GM12878 (cell line): Measurements from ENCODE around the gene RHBDF2. TPM values are rescaled to one million over a fixed set of nuclear protein-coding genes. Genes with fewer than 3 reads are reported as not detected.

ENCODE experiments used
- ATAC-seq: fragments of 200-7000 bp; cut with Tn5 transposase; 3 replicates; pipeline ENCODE4 v1.9.1; 2020; ENCODE audit warnings: mild to moderate bottlenecking, moderate library complexity
- BruUV-seq: library from RNA; stranded (reverse); fragments of 400-500 nt; replicated peaks from 2 replicates; lab custom pipeline; 2021; lab: Mats Ljungman, UMichigan
- CTCF ChIA-PET: fragments of 300-600 bp; sonication (Branson Sonifier 250); formaldehyde crosslinking; extraction: SDS; loops from one replicate; lab custom pipeline; 2021; ENCODE audit warnings: inconsistent platforms; lab: Yijun Ruan, JAX
- POLR2A ChIA-PET: fragments of 350-600 bp; formaldehyde crosslinking; extraction: SDS; loops from one replicate; lab custom pipeline; 2021; ENCODE audit warnings: inconsistent platforms; lab: Charles Lee
- RAD21 ChIA-PET: fragments of 300-600 bp; sonication (Branson Sonifier 250); formaldehyde crosslinking; loops from one replicate; lab custom pipeline; 2023; ENCODE audit warnings: antibody characterized with exemption; ENCODE audit not compliant: unreplicated experiment; lab: Charles Lee
- SMC1A ChIA-PET: fragments of 300-600 bp; sonication (Branson Sonifier 250); formaldehyde crosslinking; loops from one replicate; lab custom pipeline; 2023; ENCODE audit not compliant: unreplicated experiment, uncharacterized antibody; lab: Charles Lee
- DNase-seq: peaks from one replicate; pipeline ENCODE4 v3.0.0-alpha.2; 2011; ENCODE audit warnings: low read depth, low spot score
- FAIRE-seq: peaks from 3 replicates; lab custom pipeline; 2011; peaks lifted over from hg19 to GRCh38; lab: Jason Lieb, UNC
- H2AFZ ChIP-seq: 2 replicates; pipeline ENCODE4 v1.6.0; 2011; ENCODE audit warnings: low read depth, low read length, control low read depth; ENCODE audit not compliant: control insufficient read depth
- H3K27ac ChIP-seq: 2 replicates; pipeline ENCODE4 v1.5.1; 2011; ENCODE audit warnings: control low read depth; ENCODE audit not compliant: control insufficient read depth, insufficient read depth
- H3K27me3 ChIP-seq, 2 experiments: replicated peaks in 1 of 2; 2 replicates each; pipeline versions ENCODE4 v1.6.0 to v1.6.1; 2011; ENCODE audit warnings: low read length in 1 of 2; ENCODE audit not compliant: control insufficient read depth in 2 of 2, insufficient read depth in 2 of 2
- H3K36me3 ChIP-seq, 2 experiments: 2 replicates each; pipeline ENCODE4 v1.5.1; 2011; ENCODE audit warnings: low read length in 1 of 2; ENCODE audit not compliant: control insufficient read depth in 2 of 2, insufficient read depth in 2 of 2
- H3K4me1 ChIP-seq: 2 replicates; pipeline ENCODE4 v1.6.1; 2011; ENCODE audit warnings: mild to moderate bottlenecking, low read length, moderate library complexity, mixed read lengths; ENCODE audit not compliant: control insufficient read depth, insufficient read depth
- H3K4me2 ChIP-seq: 2 replicates; pipeline ENCODE4 v1.6.0; 2011; ENCODE audit warnings: control low read depth; ENCODE audit not compliant: control insufficient read depth, insufficient read depth
- H3K4me3 ChIP-seq: fragments of 200-600 bp; sonication (generic); 2 replicates; pipeline ENCODE4 v1.5.1; 2016
- H3K79me2 ChIP-seq: 2 replicates; pipeline ENCODE4 v1.6.0; 2011; ENCODE audit warnings: low read length; ENCODE audit not compliant: control insufficient read depth, insufficient read depth
- H3K9ac ChIP-seq: 2 replicates; pipeline ENCODE4 v1.8.0; 2011; ENCODE audit warnings: low read length, control low read depth, mixed read lengths; ENCODE audit not compliant: control insufficient read depth, insufficient read depth
- H3K9me3 ChIP-seq: replicated peaks from 3 replicates; pipeline ENCODE4 v1.5.1; 2011; ENCODE audit warnings: mild to moderate bottlenecking, low read length; ENCODE audit not compliant: control insufficient read depth, insufficient read depth
- H4K20me1 ChIP-seq: 2 replicates; pipeline ENCODE4 v1.6.0; 2011; ENCODE audit not compliant: control insufficient read depth, insufficient read depth
- ESRRA ChIP-seq: IDR thresholded peaks from 2 replicates; pipeline ENCODE4 v1.6.1; 2012; ENCODE audit warnings: mild to moderate bottlenecking, low read length, improper control_type of control experiment
- ETV6 ChIP-seq, 2 experiments: fragments of 450-650 bp in 1 of 2; IDR thresholded peaks in 1 of 2; conservative IDR thresholded peaks in 1 of 2; 2 replicates each; pipeline ENCODE4 v1.6.1; 2014; ENCODE audit warnings: antibody characterized with exemption in 1 of 2, borderline replicate concordance in 1 of 2, low read depth in 1 of 2, mild to moderate bottlenecking in 1 of 2, moderate library complexity in 1 of 2
- SIN3A ChIP-seq: IDR thresholded peaks from 2 replicates; pipeline ENCODE4 v1.6.1; 2012; ENCODE audit warnings: low read depth, low read length, improper control_type of control experiment
- SIX5 ChIP-seq: IDR thresholded peaks from 2 replicates; pipeline ENCODE4 v1.6.1; 2011; ENCODE audit warnings: mild to moderate bottlenecking, low read depth, low read length, moderate library complexity; ENCODE audit not compliant: severe bottlenecking
- SUZ12 ChIP-seq: fragments of 200-600 bp; sonication (generic); IDR thresholded peaks from one replicate; pipeline ENCODE4 v1.6.1; 2018; ENCODE audit warnings: antibody characterized with exemption, mild to moderate bottlenecking; ENCODE audit not compliant: unreplicated experiment
- WGBS: methylation state at CpG from one replicate; pipeline ENCODE4 v1.1.6; 2016; ENCODE audit warnings: low lambda C conversion rate; ENCODE audit not compliant: insufficient replicate concordance, insufficient coverage; ENCODE audit errors: missing lambda C conversion rate; 5-methylcytosine and 5-hydroxymethylcytosine counted together
- in situ Hi-C: fragments of 300-500 bp; cut with MboI; formaldehyde crosslinking; loops from 9 replicates; pipeline ENCODE4 v1.14.3; 2018; ENCODE audit warnings: mixed read lengths
- intact Hi-C: fragments of 100-400 bp; cut with micrococcal nuclease; formaldehyde crosslinking; loops from one replicate; pipeline ENCODE4 v1.14.2; 2022; ENCODE audit not compliant: unreplicated experiment
- polyA plus RNA-seq, 11 experiments: library from polyadenylated mRNA; depleted of rRNA in 4 of 11; unstranded in 6 of 11; stranded (reverse) in 5 of 11; fragments of >200 nt; fragmentation: Nextera tagmentation in 4 of 11; fragmentation: Illumina TruSeq in 1 of 11; extraction: Ambion mirVana in 4 of 11; extraction: Trizol in 1 of 11; gene quantifications; 1 replicate in 1 of 11; 2 replicates in 10 of 11; pipeline versions ENCODE4 v1.2.1 to v1.2.3, GENCODE V29; 2011 to 2016; ENCODE audit warnings: inconsistent platforms in 2 of 11, missing spikeins in 2 of 11, low read depth in 1 of 11
- total RNA-seq, 4 experiments: library from RNA; depleted of rRNA in 3 of 4; stranded (reverse); fragments of >200 nt in 3 of 4; fragmentation: Illumina TruSeq in 1 of 4; extraction: Trizol in 1 of 4; gene quantifications; 2 replicates each; pipeline versions ENCODE4 v1.2.1 to v1.2.3, GENCODE V29; 2013 to 2021
- TF ChIP-seq, protein P1 (sequence below): fragments of 450-650 bp; IDR thresholded peaks from 2 replicates; pipeline ENCODE4 v1.6.1; 2017; ENCODE audit warnings: borderline replicate concordance

RHBDF2 gene
- total and polyA plus RNA-seq, 10 of the 15 experiments (the other 5 are each of a cell fraction or from before 2014, with no cell fraction given): 0.97 to 43.0 (median 18.7) TPM

DNA sequence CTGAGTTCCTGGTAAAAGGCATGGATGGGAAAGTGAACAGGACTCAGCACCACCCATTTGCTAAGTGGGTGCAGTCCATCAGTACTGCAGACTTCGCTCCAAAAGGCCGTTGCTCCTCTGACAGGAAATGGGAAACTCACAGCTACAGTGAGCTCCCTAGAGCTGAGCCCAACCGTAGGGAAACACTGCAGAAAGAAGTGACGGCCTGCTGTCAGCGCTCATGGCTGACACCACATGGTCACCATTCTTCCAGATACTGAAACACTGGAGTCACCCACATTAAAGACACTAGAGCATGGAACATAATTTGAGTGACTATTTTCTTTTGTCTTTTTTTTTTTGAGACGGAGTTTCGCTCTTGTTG, 80.2 kb downstream of the RHBDF2 start:
- intact Hi-C loops (no loop called here), in situ Hi-C loops (no loop called here)
- no peak for FAIRE-seq
- RAD21 ChIA-PET: no interaction called here
- no TSS peak for BruUV-seq
- CTCF ChIA-PET: interaction anchor here (1.0 kb wide), 1 partner anchor 77 kb away, joined by 3 read pairs; no protein-coding TSS in a partner anchor
- Histone ChIP-seq H3K4me1 (peaks cover 22% of the 10 kb centered on the region), H3K9ac (no peak overlapping the region), H3K27me3 (no peaks in the 10 kb centered on the region), H3K36me3 (peaks cover 0 to 18% of the 10 kb centered on the region in 2 experiments; a peak in 2 of 4 replicates), H3K4me2 (no peak overlapping the region), H3K27ac (no peak overlapping the region), H4K20me1 (no peaks in the 10 kb centered on the region; the same call in 1 of the 2 replicates), H3K79me2 (peaks cover 28% of the 10 kb centered on the region), H3K4me3 (no peak overlapping the region), H2AFZ (no peak overlapping the region), H3K9me3 (no peaks in the 10 kb centered on the region)
- SMC1A ChIA-PET: no interaction called here
- 85% methylated on average over 7 of the region's 7 CpGs for WGBS
- ATAC-seq: no peak
- POLR2A ChIA-PET: no interaction called here
- no peak for DNase-seq
- no peak for TF ChIP-seq ETV6 (conservative IDR thresholded peaks at IDR 0.05 in 1 of 2, IDR thresholded peaks at IDR 0.05 in 1 of 2; ENCODE audit: borderline replicate concordance in 1 of 2, low read depth in 1 of 2)
- TF ChIP-seq, protein P1, sequence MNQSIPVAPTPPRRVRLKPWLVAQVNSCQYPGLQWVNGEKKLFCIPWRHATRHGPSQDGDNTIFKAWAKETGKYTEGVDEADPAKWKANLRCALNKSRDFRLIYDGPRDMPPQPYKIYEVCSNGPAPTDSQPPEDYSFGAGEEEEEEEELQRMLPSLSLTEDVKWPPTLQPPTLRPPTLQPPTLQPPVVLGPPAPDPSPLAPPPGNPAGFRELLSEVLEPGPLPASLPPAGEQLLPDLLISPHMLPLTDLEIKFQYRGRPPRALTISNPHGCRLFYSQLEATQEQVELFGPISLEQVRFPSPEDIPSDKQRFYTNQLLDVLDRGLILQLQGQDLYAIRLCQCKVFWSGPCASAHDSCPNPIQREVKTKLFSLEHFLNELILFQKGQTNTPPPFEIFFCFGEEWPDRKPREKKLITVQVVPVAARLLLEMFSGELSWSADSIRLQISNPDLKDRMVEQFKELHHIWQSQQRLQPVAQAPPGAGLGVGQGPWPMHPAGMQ: no peak
- TF ChIP-seq SIX5: no peak
- no peak for TF ChIP-seq ESRRA
- no peak for TF ChIP-seq SIN3A
- TF ChIP-seq SUZ12: no peak

Other genes with a start within 250 kb of the RHBDF2 start
Only the 7 nearest of the 15 such genes appear.
- gene SPHK1, start 116.8 kb downstream of the RHBDF2 start, total RNA-seq (2014; rRNA removed): 1.1 and 2.0 TPM in 2 replicates
- 0.23 and 0.31 TPM in 2 replicates for gene SPHK1, start 116.8 kb downstream of the RHBDF2 start, total RNA-seq (2014; rRNA removed; fragmentation: Illumina TruSeq; extraction: Trizol)
- 0.77 and 1.3 TPM in 2 replicates for gene SPHK1, start 116.8 kb downstream of the RHBDF2 start, total RNA-seq (2021)
- gene SPHK1, start 116.8 kb downstream of the RHBDF2 start, polyA plus RNA-seq (2011; rRNA removed): 0.30 and 0.31 TPM in 2 replicates
- gene SPHK1, start 116.8 kb downstream of the RHBDF2 start, polyA plus RNA-seq (2014; fragmentation: Illumina TruSeq; extraction: Trizol): 0.09 TPM in 1 of 2 replicates, not detected in the other
- not detected for gene SPHK1, start 116.8 kb downstream of the RHBDF2 start, polyA plus RNA-seq (2014; fragmentation: Nextera tagmentation; extraction: Ambion mirVana)
- gene SPHK1, start 116.8 kb downstream of the RHBDF2 start, polyA plus RNA-seq (2014; rRNA removed): 0.80 and 0.94 TPM in 2 replicates
- under 1 TPM; 0.29 to 0.40 TPM for gene SPHK1, start 116.8 kb downstream of the RHBDF2 start, polyA plus RNA-seq (2016; fragmentation: Nextera tagmentation; extraction: Ambion mirVana)
- gene UBE2O, start 48.3 kb downstream of the RHBDF2 start, total RNA-seq (2014; rRNA removed): 13.4 and 17.8 TPM in 2 replicates
- 10.3 and 12.4 TPM in 2 replicates for gene UBE2O, start 48.3 kb downstream of the RHBDF2 start, total RNA-seq (2014; rRNA removed; fragmentation: Illumina TruSeq; extraction: Trizol)
- 35.2 and 39.0 TPM in 2 replicates for gene UBE2O, start 48.3 kb downstream of the RHBDF2 start, total RNA-seq (2021)
- gene UBE2O, start 48.3 kb downstream of the RHBDF2 start, polyA plus RNA-seq (2011; rRNA removed): 5.7 and 11.1 TPM in 2 replicates
- gene UBE2O, start 48.3 kb downstream of the RHBDF2 start, polyA plus RNA-seq (2014; fragmentation: Illumina TruSeq; extraction: Trizol): 10.1 and 18.1 TPM in 2 replicates
- 1 to 10 TPM; 2.1 to 3.0 TPM for gene UBE2O, start 48.3 kb downstream of the RHBDF2 start, polyA plus RNA-seq (2014; fragmentation: Nextera tagmentation; extraction: Ambion mirVana)
- 14.5 and 21.7 TPM in 2 replicates for gene UBE2O, start 48.3 kb downstream of the RHBDF2 start, polyA plus RNA-seq (2014; rRNA removed)
- gene UBE2O, start 48.3 kb downstream of the RHBDF2 start, polyA plus RNA-seq (2016; fragmentation: Nextera tagmentation; extraction: Ambion mirVana): 10 to 100 TPM; 13.7 to 15.5 TPM
- gene AANAT, start 33.8 kb downstream of the RHBDF2 start, total RNA-seq (2014; rRNA removed): not detected in 2 replicates
- gene AANAT, start 33.8 kb downstream of the RHBDF2 start, total RNA-seq (2014; rRNA removed; fragmentation: Illumina TruSeq; extraction: Trizol): not detected in 2 replicates
- 0.23 TPM in 1 of 2 replicates, not detected in the other for gene AANAT, start 33.8 kb downstream of the RHBDF2 start, total RNA-seq (2021)
- not detected in 2 replicates for gene AANAT, start 33.8 kb downstream of the RHBDF2 start, polyA plus RNA-seq (2011; rRNA removed)
- not detected in 2 replicates for gene AANAT, start 33.8 kb downstream of the RHBDF2 start, polyA plus RNA-seq (2014; fragmentation: Illumina TruSeq; extraction: Trizol)
- gene AANAT, start 33.8 kb downstream of the RHBDF2 start, polyA plus RNA-seq (2014; fragmentation: Nextera tagmentation; extraction: Ambion mirVana): not detected
- not detected in 2 replicates for gene AANAT, start 33.8 kb downstream of the RHBDF2 start, polyA plus RNA-seq (2014; rRNA removed)
- not detected for gene AANAT, start 33.8 kb downstream of the RHBDF2 start, polyA plus RNA-seq (2016; fragmentation: Nextera tagmentation; extraction: Ambion mirVana)
- gene CYGB, start 36.3 kb upstream of the RHBDF2 start, total RNA-seq (2014; rRNA removed): 0.34 TPM in 1 of 2 replicates, not detected in the other
- not detected in 2 replicates for gene CYGB, start 36.3 kb upstream of the RHBDF2 start, total RNA-seq (2014; rRNA removed; fragmentation: Illumina TruSeq; extraction: Trizol)
- not detected in 2 replicates for gene CYGB, start 36.3 kb upstream of the RHBDF2 start, total RNA-seq (2021)
- not detected in 2 replicates for gene CYGB, start 36.3 kb upstream of the RHBDF2 start, polyA plus RNA-seq (2011; rRNA removed)
- gene CYGB, start 36.3 kb upstream of the RHBDF2 start, polyA plus RNA-seq (2014; fragmentation: Illumina TruSeq; extraction: Trizol): not detected in 2 replicates
- not detected for gene CYGB, start 36.3 kb upstream of the RHBDF2 start, polyA plus RNA-seq (2014; fragmentation: Nextera tagmentation; extraction: Ambion mirVana)
- not detected in 2 replicates for gene CYGB, start 36.3 kb upstream of the RHBDF2 start, polyA plus RNA-seq (2014; rRNA removed)
- gene CYGB, start 36.3 kb upstream of the RHBDF2 start, polyA plus RNA-seq (2016; fragmentation: Nextera tagmentation; extraction: Ambion mirVana): not detected
- 0.44 TPM in 1 of 2 replicates, not detected in the other for gene PRCD, start 38.6 kb upstream of the RHBDF2 start, total RNA-seq (2014; rRNA removed)
- 0.18 TPM in 1 of 2 replicates, not detected in the other for gene PRCD, start 38.6 kb upstream of the RHBDF2 start, total RNA-seq (2014; rRNA removed; fragmentation: Illumina TruSeq; extraction: Trizol)
- gene PRCD, start 38.6 kb upstream of the RHBDF2 start, total RNA-seq (2021): 0.37 and 0.95 TPM in 2 replicates
- 0.22 and 0.49 TPM in 2 replicates for gene PRCD, start 38.6 kb upstream of the RHBDF2 start, polyA plus RNA-seq (2011; rRNA removed)
- not detected in 2 replicates for gene PRCD, start 38.6 kb upstream of the RHBDF2 start, polyA plus RNA-seq (2014; fragmentation: Illumina TruSeq; extraction: Trizol)
- gene PRCD, start 38.6 kb upstream of the RHBDF2 start, polyA plus RNA-seq (2014; fragmentation: Nextera tagmentation; extraction: Ambion mirVana): under 1 TPM in 1 of 2 experiments, not detected in 1; 0.31 TPM
- 0.51 TPM in 1 of 2 replicates, not detected in the other for gene PRCD, start 38.6 kb upstream of the RHBDF2 start, polyA plus RNA-seq (2014; rRNA removed)
- under 1 TPM; 0.37 to 0.55 TPM for gene PRCD, start 38.6 kb upstream of the RHBDF2 start, polyA plus RNA-seq (2016; fragmentation: Nextera tagmentation; extraction: Ambion mirVana)
- gene ST6GALNAC2, start 84.4 kb upstream of the RHBDF2 start, total RNA-seq (2014; rRNA removed): 0.23 TPM in 1 of 2 replicates, not detected in the other
- gene ST6GALNAC2, start 84.4 kb upstream of the RHBDF2 start, total RNA-seq (2014; rRNA removed; fragmentation: Illumina TruSeq; extraction: Trizol): not detected in 2 replicates
- 0.13 and 0.41 TPM in 2 replicates for gene ST6GALNAC2, start 84.4 kb upstream of the RHBDF2 start, total RNA-seq (2021)
- gene ST6GALNAC2, start 84.4 kb upstream of the RHBDF2 start, polyA plus RNA-seq (2011; rRNA removed): 0.08 and 0.17 TPM in 2 replicates
- not detected in 2 replicates for gene ST6GALNAC2, start 84.4 kb upstream of the RHBDF2 start, polyA plus RNA-seq (2014; fragmentation: Illumina TruSeq; extraction: Trizol)
- gene ST6GALNAC2, start 84.4 kb upstream of the RHBDF2 start, polyA plus RNA-seq (2014; fragmentation: Nextera tagmentation; extraction: Ambion mirVana): not detected
- gene ST6GALNAC2, start 84.4 kb upstream of the RHBDF2 start, polyA plus RNA-seq (2014; rRNA removed): 0.18 TPM in 1 of 2 replicates, not detected in the other
- gene ST6GALNAC2, start 84.4 kb upstream of the RHBDF2 start, polyA plus RNA-seq (2016; fragmentation: Nextera tagmentation; extraction: Ambion mirVana): under 1 TPM in 1 of 2 experiments, not detected in 1; 0.24 TPM
- gene ST6GALNAC1, start 142.3 kb upstream of the RHBDF2 start, total RNA-seq (2014; rRNA removed): not detected in 2 replicates
- not detected in 2 replicates for gene ST6GALNAC1, start 142.3 kb upstream of the RHBDF2 start, total RNA-seq (2014; rRNA removed; fragmentation: Illumina TruSeq; extraction: Trizol)
- gene ST6GALNAC1, start 142.3 kb upstream of the RHBDF2 start, total RNA-seq (2021): 0.08 and 0.29 TPM in 2 replicates
- gene ST6GALNAC1, start 142.3 kb upstream of the RHBDF2 start, polyA plus RNA-seq (2011; rRNA removed): not detected in 2 replicates
- not detected in 2 replicates for gene ST6GALNAC1, start 142.3 kb upstream of the RHBDF2 start, polyA plus RNA-seq (2014; fragmentation: Illumina TruSeq; extraction: Trizol)
- gene ST6GALNAC1, start 142.3 kb upstream of the RHBDF2 start, polyA plus RNA-seq (2014; fragmentation: Nextera tagmentation; extraction: Ambion mirVana): not detected
- gene ST6GALNAC1, start 142.3 kb upstream of the RHBDF2 start, polyA plus RNA-seq (2014; rRNA removed): not detected in 2 replicates
- gene ST6GALNAC1, start 142.3 kb upstream of the RHBDF2 start, polyA plus RNA-seq (2016; fragmentation: Nextera tagmentation; extraction: Ambion mirVana): not detected